ENCODE data around the gene DNAJC8. TPM values are rescaled to one million over a fixed set of nuclear protein-coding genes. Genes with fewer than 3 reads are reported as not detected.

Gene DNAJC8
- total RNA-seq, 1 experiment from 2014 or later, result 135 TPM

DNA sequence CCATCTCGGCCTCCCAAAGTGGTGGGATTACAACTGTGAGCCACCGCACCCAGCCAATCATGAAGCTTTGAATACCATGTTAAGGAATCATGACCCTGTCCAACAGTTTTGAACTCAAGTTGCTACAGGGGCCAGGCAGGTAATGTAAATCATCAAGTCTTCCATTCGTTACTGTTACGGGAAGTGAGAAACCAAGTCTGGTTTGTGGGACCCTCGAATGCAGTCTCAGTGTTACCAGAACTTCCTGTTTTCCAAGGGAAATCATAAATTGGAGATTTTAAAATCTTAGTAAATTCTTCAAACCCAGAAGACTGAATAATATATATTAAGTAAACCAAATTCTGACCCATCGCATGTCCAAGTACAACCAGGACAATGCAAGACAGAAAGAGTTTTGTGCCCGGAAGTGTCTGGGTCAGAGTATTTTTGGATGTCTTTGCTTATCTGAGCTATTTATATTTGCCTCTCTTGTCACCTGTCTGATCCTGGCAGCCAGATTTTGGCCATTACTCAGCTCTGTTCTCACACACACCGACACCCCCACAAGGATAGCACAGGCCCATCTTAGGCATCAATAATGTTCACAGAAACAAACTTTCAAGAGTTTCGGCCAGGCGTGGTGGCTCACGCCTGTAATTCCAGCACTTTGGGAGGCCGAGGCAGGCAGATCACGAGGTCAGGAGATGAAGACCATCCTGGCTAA is 11.9 kb upstream of the DNAJC8 start:
- BruUV-seq (replicated peaks), result no TSS peak
- no peaks in the 10 kb centered on the region for H3K27me3 ChIP-seq (replicated peaks; ENCODE audit: insufficient read depth, low read depth, low read length, poor library complexity)
- H3K4me3 ChIP-seq (ENCODE audit: low read depth, low read length, poor library complexity, severe bottlenecking), result no peak overlapping the region
- no peaks in the 10 kb centered on the region for H3K36me3 ChIP-seq (ENCODE audit: insufficient read depth, low read length, poor library complexity, severe bottlenecking)
- no peak for DNase-seq (ENCODE audit: low spot score)
- intact Hi-C loops (cut with micrococcal nuclease; ENCODE audit: unreplicated experiment), result loop anchor here (10.0 kb wide), 1 partner anchor 270 kb away; no protein-coding TSS in a partner anchor
- ChIA-PET POLR2A (ENCODE audit: low non-redundant PET) (interaction anchor here (0.6 to 1.0 kb wide), 2 partner anchors 17 to 84 kb away, joined by 5 to 9 read pairs; partner anchors contain the start of gene MED18), CTCF (no interaction called here)
- peaks cover 26% of the 10 kb centered on the region for H3K4me1 ChIP-seq (ENCODE audit: insufficient read depth, low read length, poor library complexity, severe bottlenecking)
- no peak for TF ChIP-seq EZH2 (IDR thresholded peaks at IDR 0.05; ENCODE audit: borderline replicate concordance, low read depth, low read length, poor library complexity, severe bottlenecking)
- TF ChIP-seq, protein P1, sequence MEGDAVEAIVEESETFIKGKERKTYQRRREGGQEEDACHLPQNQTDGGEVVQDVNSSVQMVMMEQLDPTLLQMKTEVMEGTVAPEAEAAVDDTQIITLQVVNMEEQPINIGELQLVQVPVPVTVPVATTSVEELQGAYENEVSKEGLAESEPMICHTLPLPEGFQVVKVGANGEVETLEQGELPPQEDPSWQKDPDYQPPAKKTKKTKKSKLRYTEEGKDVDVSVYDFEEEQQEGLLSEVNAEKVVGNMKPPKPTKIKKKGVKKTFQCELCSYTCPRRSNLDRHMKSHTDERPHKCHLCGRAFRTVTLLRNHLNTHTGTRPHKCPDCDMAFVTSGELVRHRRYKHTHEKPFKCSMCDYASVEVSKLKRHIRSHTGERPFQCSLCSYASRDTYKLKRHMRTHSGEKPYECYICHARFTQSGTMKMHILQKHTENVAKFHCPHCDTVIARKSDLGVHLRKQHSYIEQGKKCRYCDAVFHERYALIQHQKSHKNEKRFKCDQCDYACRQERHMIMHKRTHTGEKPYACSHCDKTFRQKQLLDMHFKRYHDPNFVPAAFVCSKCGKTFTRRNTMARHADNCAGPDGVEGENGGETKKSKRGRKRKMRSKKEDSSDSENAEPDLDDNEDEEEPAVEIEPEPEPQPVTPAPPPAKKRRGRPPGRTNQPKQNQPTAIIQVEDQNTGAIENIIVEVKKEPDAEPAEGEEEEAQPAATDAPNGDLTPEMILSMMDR (conservative IDR thresholded peaks at IDR 0.05; ENCODE audit: low read depth, low read length), result no peak
- H3K27ac ChIP-seq (ENCODE audit: low read depth, low read length, poor library complexity, severe bottlenecking), result no peak overlapping the region
- no peaks in the 10 kb centered on the region for H3K9me3 ChIP-seq (ENCODE audit: low read depth, low read length, poor library complexity, severe bottlenecking)

DNA sequence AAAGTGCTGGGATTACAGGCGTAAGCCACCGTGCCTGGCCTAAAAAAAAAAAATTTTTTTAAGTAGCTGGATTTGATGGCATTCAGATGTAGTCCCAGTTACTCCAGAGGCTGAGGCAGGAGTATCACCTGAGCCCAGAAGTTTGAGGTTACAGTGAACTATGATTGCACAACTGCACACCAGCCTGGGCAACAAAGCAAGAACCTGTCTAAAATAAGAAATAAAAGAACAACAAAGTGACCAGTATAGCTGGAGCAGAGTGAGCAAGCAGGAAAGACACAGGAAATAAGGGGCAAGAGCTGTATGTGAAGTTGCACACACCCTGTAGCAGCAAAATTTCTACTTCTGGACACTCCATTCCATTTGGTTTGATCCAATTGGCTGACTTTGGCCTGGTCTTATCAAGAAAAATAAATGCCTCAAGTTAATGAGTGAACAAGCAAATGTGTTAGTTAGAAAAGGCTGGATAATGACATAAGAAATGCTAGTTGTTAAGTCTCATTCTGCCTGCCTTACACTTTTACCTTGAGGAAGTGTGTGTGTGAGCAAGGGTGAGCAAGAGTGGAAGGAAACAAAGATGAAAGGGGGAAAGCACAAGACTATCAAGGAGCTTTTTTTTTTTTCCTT is 11.0 kb upstream of the DNAJC8 start:
- ChIA-PET POLR2A (ENCODE audit: low non-redundant PET) (no interaction called here), CTCF (interaction anchor here (0.7 kb wide), 1 partner anchor 116 kb away, joined by 3 read pairs; no protein-coding TSS in a partner anchor)
- H3K4me1 ChIP-seq (ENCODE audit: insufficient read depth, low read length, poor library complexity, severe bottlenecking), result peaks cover 17% of the 10 kb centered on the region
- BruUV-seq (replicated peaks), result no TSS peak
- no peak for DNase-seq (ENCODE audit: low spot score)
- TF ChIP-seq, protein P1 (conservative IDR thresholded peaks at IDR 0.05; ENCODE audit: low read depth, low read length), result no peak
- TF ChIP-seq EZH2 (IDR thresholded peaks at IDR 0.05; ENCODE audit: borderline replicate concordance, low read depth, low read length, poor library complexity, severe bottlenecking), result no peak
- H3K27ac ChIP-seq (ENCODE audit: low read depth, low read length, poor library complexity, severe bottlenecking), result no peak overlapping the region
- no peak overlapping the region for H3K4me3 ChIP-seq (ENCODE audit: low read depth, low read length, poor library complexity, severe bottlenecking)
- H3K36me3 ChIP-seq (ENCODE audit: insufficient read depth, low read length, poor library complexity, severe bottlenecking), result no peaks in the 10 kb centered on the region
- no peaks in the 10 kb centered on the region for H3K27me3 ChIP-seq (replicated peaks; ENCODE audit: insufficient read depth, low read depth, low read length, poor library complexity)
- H3K9me3 ChIP-seq (ENCODE audit: low read depth, low read length, poor library complexity, severe bottlenecking), result no peaks in the 10 kb centered on the region
- intact Hi-C loops (cut with micrococcal nuclease; ENCODE audit: unreplicated experiment), result loop anchor here (10.0 kb wide), 1 partner anchor 271 kb away; no protein-coding TSS in a partner anchor

DNA sequence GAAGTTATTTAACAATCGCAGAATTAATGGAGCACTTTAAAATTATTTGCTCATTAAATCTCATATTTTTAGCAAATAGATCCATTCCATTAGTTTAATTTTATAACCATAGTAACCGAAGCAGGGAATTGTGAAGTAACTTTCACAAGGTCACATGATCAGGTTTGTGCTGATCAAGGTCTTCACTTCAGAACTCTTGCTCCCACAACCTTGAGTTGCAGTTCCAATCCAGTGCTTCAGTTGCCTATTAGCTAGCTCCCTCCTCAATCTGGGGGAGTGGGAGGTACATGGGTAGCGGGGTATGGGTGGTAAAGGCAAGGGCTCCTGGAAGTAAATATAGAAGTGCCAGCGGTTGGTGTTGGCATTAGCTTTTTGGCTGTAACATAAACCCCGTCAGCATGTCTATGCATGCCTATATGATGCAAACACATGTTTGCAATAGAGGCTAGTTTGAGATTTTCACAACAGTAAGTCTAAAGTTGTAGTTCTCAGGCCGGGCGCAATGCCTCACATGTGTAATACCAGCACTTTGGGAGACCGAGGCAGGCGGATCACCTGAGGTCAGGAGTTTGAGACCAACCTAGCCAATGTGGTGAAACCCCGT is 8.9 kb upstream of the DNAJC8 start:
- DNase-seq (ENCODE audit: low spot score), result no peak
- Histone ChIP-seq H3K27me3 (replicated peaks; ENCODE audit: insufficient read depth, low read depth, low read length, poor library complexity) (no peaks in the 10 kb centered on the region), H3K36me3 (ENCODE audit: insufficient read depth, low read length, poor library complexity, severe bottlenecking) (peaks cover 7% of the 10 kb centered on the region), H3K27ac (ENCODE audit: low read depth, low read length, poor library complexity, severe bottlenecking) (no peak overlapping the region), H3K4me1 (ENCODE audit: insufficient read depth, low read length, poor library complexity, severe bottlenecking) (peaks cover 10% of the 10 kb centered on the region), H3K9me3 (ENCODE audit: low read depth, low read length, poor library complexity, severe bottlenecking) (no peaks in the 10 kb centered on the region), H3K4me3 (ENCODE audit: low read depth, low read length, poor library complexity, severe bottlenecking) (no peak overlapping the region)
- intact Hi-C loops (cut with micrococcal nuclease; ENCODE audit: unreplicated experiment), result loop anchor here (10.0 kb wide), 1 partner anchor 273 kb away; no protein-coding TSS in a partner anchor
- POLR2A ChIA-PET (ENCODE audit: low non-redundant PET), result no interaction called here
- no TSS peak for BruUV-seq (replicated peaks)
- TF ChIP-seq, protein P1 (conservative IDR thresholded peaks at IDR 0.05; ENCODE audit: low read depth, low read length), result no peak
- no peak for TF ChIP-seq EZH2 (IDR thresholded peaks at IDR 0.05; ENCODE audit: borderline replicate concordance, low read depth, low read length, poor library complexity, severe bottlenecking)
- CTCF ChIA-PET, result no interaction called here
